HG02943 (cell line): ENCODE measurements around the gene TNFAIP2.

ENCODE experiments used
- ATAC-seq: cut with Tn5 transposase; IDR thresholded peaks from one replicate; pipeline ENCODE4 v1.9.1; 2021; ENCODE audit warnings: mild to moderate bottlenecking, low read depth, moderate library complexity; ENCODE audit not compliant: unreplicated experiment

The TNFAIP2 gene

GRCh38 chr14:103132381-103133209 lies 9.3 kb downstream of the TNFAIP2 start:
- no peak for ATAC-seq

- no peak for ATAC-seq
Observed at GRCh38 chr14:103133210-103134140, 10.2 kb downstream of the TNFAIP2 start.

GRCh38 chr14:103134405-103134804 lies 11.1 kb downstream of the TNFAIP2 start:
- ATAC-seq = no peak

GRCh38 chr14:103134919-103135318 lies 11.7 kb downstream of the TNFAIP2 start:
- no peak for ATAC-seq

GRCh38 chr14:103135333-103136260 lies 12.3 kb downstream of the TNFAIP2 start:
- no peak for ATAC-seq

- ATAC-seq = no peak
Observed at GRCh38 chr14:103136388-103137271, 13.4 kb downstream of the TNFAIP2 start.

GRCh38 chr14:103137689-103138300 lies 14.5 kb downstream of the TNFAIP2 start:
- no peak for ATAC-seq

GRCh38 chr14:103138301-103139131 lies 15.3 kb downstream of the TNFAIP2 start:
- no peak for ATAC-seq

GRCh38 chr14:103139132-103140025 lies 16.1 kb downstream of the TNFAIP2 start:
- ATAC-seq = no peak

GRCh38 chr14:103140316-103141109 lies 17.3 kb downstream of the TNFAIP2 start:
- ATAC-seq = peak; percentile 63

- peak; percentile 29 for ATAC-seq
Observed at GRCh38 chr14:103141117-103141796, 18.0 kb downstream of the TNFAIP2 start.

GRCh38 chr14:103142026-103142425 lies 18.8 kb downstream of the TNFAIP2 start:
- no peak for ATAC-seq

GRCh38 chr14:103142721-103143302 lies 19.6 kb downstream of the TNFAIP2 start:
- no peak for ATAC-seq

GRCh38 chr14:103143506-103143905 lies 20.2 kb downstream of the TNFAIP2 start:
- no peak for ATAC-seq

GRCh38 chr14:103144085-103144484 lies 20.8 kb downstream of the TNFAIP2 start:
- ATAC-seq = no peak
